ENCODE data around the gene USF3. TPM values are rescaled to one million over a fixed set of nuclear protein-coding genes. Genes with fewer than 3 reads are reported as not detected.

USF3 gene
- total RNA-seq: 4.3 and 5.0 TPM in 2 replicates

GRCh38 chr3:113695786-113696645 is at the start of gene USF3:
Gene USF3 (minus strand): TSS chr3:113696642. CDS start chr3:113674878, 21,764 bp downstream.

GRCh38 chr3:113745756-113746547 is 49.5 kb upstream of the USF3 start, which contains the start of gene NAA50:
Gene NAA50 (minus strand): TSS chr3:113746249. CDS start chr3:113745949, 300 bp downstream.

Other genes starting within 250 kb of the USF3 start
- gene SPICE1, start 181.5 kb downstream of the USF3 start, total RNA-seq: 9.5 and 14.5 TPM in 2 replicates
- not detected in 2 replicates for gene SIDT1, start 164.1 kb downstream of the USF3 start, total RNA-seq
- 152 and 153 TPM in 2 replicates for gene NAA50, start 49.6 kb upstream of the USF3 start, total RNA-seq
- gene ATP6V1A, start 50.4 kb upstream of the USF3 start, total RNA-seq: 28.4 and 35.8 TPM in 2 replicates
- 4.6 and 5.0 TPM in 2 replicates for gene GRAMD1C, start 142.1 kb upstream of the USF3 start, total RNA-seq

Measured in bronchus fibroblast of lung (primary cell).